ENCODE data around the gene GPR146. TPM values are rescaled to one million over a fixed set of nuclear protein-coding genes. Genes with fewer than 3 reads are reported as not detected.

Gene GPR146
- total and polyA plus RNA-seq, 9 of the 15 experiments (the other 6 are each of a cell fraction or from before 2014, with no cell fraction given), result 0.22 to 3.6 (median 0.64) TPM; not detected in 2

DNA sequence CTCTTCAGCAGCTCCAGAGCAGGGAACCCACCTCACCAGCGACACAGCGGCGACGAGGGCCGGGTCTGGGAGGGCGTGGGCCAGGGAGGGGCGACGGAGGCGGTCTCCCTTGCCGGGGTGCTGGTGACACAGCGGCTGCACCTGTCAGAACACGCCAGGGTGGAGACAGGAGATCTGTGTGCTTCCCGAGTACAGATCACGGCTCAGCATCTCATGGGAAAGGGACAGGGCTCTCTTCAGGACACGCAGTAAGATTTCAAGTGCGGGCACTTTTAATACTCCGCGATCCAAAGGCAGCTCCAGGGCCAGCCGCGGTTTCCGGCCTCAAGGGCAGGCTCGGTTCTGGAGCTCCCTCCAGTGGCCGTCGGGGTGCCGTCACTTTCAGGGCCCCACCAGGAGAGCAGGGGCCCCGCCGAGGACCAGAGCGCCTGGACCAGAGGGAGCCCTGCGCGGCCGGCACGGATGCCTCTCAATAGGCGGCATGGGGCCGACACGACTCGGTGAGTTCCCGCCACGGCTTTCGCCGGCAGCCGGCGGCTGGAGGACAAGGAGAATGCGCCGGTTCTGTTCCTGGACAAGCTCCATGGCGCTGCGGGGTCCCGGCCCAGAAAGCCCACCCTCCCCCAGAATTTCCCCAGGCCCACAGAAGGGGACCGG lies 21.4 kb downstream of the GPR146 start (continued):
- TF ChIP-seq GABPA (tag; conservative IDR thresholded peaks at IDR 0.05; ENCODE audit: low read depth) (0 out of 2 replicates have a peak, but pooled peaks have one; percentile 35), PRPF4 (IDR thresholded peaks at IDR 0.05; ENCODE audit: insufficient read depth, low read depth, low read length, poor library complexity, severe bottlenecking) (no peak), ZBTB8A (IDR thresholded peaks at IDR 0.05; ENCODE audit: partially characterized antibody) (no peak), RBM39 (optimal IDR thresholded peaks at IDR 0.05; ENCODE audit: low read depth, low read length) (no peak), ZNF445 (CRISPR knock-in tag; IDR thresholded peaks at IDR 0.05; ENCODE audit: low read depth) (no peak), POLR2H (tag; IDR thresholded peaks at IDR 0.05; ENCODE audit: low read depth) (no peak), MTF1 (CRISPR knock-in tag; IDR thresholded peaks at IDR 0.05; ENCODE audit: borderline replicate concordance) (no peak), DIDO1 (tag; IDR thresholded peaks at IDR 0.05; ENCODE audit: low read depth) (no peak), JUND (IDR thresholded peaks at IDR 0.05; ENCODE audit: borderline replicate concordance, low read depth, low read length) (peak; percentile 37; the same call in 1 of the 2 replicates), JUND (tag; IDR thresholded peaks at IDR 0.05; ENCODE audit: borderline replicate concordance, low read depth, low read length) (no peak), RAD51 (IDR thresholded peaks at IDR 0.05; ENCODE audit: borderline replicate concordance, low read depth) (no peak), NCOA2 (IDR thresholded peaks at IDR 0.05; ENCODE audit: partially characterized antibody in 2 of 2) (no peak), STAT5B (CRISPR knock-in tag; IDR thresholded peaks at IDR 0.05) (no peak), ZNF766 (CRISPR knock-in tag; conservative IDR thresholded peaks at IDR 0.05) (no peak)
- TF ChIP-seq, protein P1, sequence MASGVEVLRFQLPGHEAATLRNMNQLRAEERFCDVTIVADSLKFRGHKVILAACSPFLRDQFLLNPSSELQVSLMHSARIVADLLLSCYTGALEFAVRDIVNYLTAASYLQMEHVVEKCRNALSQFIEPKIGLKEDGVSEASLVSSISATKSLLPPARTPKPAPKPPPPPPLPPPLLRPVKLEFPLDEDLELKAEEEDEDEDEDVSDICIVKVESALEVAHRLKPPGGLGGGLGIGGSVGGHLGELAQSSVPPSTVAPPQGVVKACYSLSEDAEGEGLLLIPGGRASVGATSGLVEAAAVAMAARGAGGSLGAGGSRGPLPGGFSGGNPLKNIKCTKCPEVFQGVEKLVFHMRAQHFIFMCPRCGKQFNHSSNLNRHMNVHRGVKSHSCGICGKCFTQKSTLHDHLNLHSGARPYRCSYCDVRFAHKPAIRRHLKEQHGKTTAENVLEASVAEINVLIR (CRISPR knock-in tag; IDR thresholded peaks at IDR 0.05), result no peak
- TF ChIP-seq, protein P2, sequence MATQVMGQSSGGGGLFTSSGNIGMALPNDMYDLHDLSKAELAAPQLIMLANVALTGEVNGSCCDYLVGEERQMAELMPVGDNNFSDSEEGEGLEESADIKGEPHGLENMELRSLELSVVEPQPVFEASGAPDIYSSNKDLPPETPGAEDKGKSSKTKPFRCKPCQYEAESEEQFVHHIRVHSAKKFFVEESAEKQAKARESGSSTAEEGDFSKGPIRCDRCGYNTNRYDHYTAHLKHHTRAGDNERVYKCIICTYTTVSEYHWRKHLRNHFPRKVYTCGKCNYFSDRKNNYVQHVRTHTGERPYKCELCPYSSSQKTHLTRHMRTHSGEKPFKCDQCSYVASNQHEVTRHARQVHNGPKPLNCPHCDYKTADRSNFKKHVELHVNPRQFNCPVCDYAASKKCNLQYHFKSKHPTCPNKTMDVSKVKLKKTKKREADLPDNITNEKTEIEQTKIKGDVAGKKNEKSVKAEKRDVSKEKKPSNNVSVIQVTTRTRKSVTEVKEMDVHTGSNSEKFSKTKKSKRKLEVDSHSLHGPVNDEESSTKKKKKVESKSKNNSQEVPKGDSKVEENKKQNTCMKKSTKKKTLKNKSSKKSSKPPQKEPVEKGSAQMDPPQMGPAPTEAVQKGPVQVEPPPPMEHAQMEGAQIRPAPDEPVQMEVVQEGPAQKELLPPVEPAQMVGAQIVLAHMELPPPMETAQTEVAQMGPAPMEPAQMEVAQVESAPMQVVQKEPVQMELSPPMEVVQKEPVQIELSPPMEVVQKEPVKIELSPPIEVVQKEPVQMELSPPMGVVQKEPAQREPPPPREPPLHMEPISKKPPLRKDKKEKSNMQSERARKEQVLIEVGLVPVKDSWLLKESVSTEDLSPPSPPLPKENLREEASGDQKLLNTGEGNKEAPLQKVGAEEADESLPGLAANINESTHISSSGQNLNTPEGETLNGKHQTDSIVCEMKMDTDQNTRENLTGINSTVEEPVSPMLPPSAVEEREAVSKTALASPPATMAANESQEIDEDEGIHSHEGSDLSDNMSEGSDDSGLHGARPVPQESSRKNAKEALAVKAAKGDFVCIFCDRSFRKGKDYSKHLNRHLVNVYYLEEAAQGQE (IDR thresholded peaks at IDR 0.05; ENCODE audit: borderline replicate concordance), result peak; percentile 96
- TF ChIP-seq, protein P2 (CRISPR knock-in tag; IDR thresholded peaks at IDR 0.05; ENCODE audit: low read depth), result no peak
- TF ChIP-seq, protein P3, sequence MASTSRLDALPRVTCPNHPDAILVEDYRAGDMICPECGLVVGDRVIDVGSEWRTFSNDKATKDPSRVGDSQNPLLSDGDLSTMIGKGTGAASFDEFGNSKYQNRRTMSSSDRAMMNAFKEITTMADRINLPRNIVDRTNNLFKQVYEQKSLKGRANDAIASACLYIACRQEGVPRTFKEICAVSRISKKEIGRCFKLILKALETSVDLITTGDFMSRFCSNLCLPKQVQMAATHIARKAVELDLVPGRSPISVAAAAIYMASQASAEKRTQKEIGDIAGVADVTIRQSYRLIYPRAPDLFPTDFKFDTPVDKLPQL (IDR thresholded peaks at IDR 0.05; ENCODE audit: extremely low read depth, insufficient read length), result no peak
